GM10266 (cell line): Measurements from ENCODE around the gene HS3ST1.

Experiments
- DNase-seq: peaks from one replicate; pipeline ENCODE4 v3.0.0; 2012; ENCODE audit errors: extremely low spot score
- TF ChIP-seq, protein P1 (sequence below): IDR thresholded peaks from 2 replicates; pipeline ENCODE4 v1.5.1; 2012; ENCODE audit warnings: mild to moderate bottlenecking, low read depth; ENCODE audit not compliant: control insufficient read depth, insufficient read depth; ENCODE audit errors: missing control alignments

HS3ST1 gene

GRCh38 chr4:11426731-11427120 lies 2.0 kb downstream of the HS3ST1 start:
- no peak for DNase-seq
- TF ChIP-seq, protein P1, sequence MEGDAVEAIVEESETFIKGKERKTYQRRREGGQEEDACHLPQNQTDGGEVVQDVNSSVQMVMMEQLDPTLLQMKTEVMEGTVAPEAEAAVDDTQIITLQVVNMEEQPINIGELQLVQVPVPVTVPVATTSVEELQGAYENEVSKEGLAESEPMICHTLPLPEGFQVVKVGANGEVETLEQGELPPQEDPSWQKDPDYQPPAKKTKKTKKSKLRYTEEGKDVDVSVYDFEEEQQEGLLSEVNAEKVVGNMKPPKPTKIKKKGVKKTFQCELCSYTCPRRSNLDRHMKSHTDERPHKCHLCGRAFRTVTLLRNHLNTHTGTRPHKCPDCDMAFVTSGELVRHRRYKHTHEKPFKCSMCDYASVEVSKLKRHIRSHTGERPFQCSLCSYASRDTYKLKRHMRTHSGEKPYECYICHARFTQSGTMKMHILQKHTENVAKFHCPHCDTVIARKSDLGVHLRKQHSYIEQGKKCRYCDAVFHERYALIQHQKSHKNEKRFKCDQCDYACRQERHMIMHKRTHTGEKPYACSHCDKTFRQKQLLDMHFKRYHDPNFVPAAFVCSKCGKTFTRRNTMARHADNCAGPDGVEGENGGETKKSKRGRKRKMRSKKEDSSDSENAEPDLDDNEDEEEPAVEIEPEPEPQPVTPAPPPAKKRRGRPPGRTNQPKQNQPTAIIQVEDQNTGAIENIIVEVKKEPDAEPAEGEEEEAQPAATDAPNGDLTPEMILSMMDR: no peak

GRCh38 chr4:11426003-11426402 lies 2.7 kb downstream of the HS3ST1 start:
- no peak for DNase-seq
- TF ChIP-seq, protein P1: no peak

DNA sequence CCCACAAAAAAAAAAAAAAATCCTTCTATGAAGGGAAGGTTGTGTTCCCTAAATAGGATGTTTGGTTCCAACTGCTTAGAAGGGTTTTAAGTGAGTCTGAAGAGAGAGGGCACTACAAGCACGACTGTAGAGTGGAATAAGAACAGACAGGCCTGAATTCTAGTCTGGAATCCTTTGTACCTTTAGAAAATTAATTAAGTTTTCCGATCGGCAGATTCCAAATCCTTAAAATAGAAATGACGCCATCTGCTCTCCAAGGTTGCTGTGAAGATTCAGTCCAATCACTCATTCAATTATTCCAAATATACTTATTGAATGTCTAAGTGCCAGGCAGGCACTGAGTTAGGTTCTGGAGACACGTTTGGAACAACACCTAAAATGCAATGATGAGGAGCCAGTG lies 3.8 kb downstream of the HS3ST1 start:
- TF ChIP-seq, protein P1: no peak
- no peak for DNase-seq

GRCh38 chr4:11424000-11424399 lies 4.7 kb downstream of the HS3ST1 start:
- peak; percentile 69 for DNase-seq
- TF ChIP-seq, protein P1: peak; percentile 61

DNA sequence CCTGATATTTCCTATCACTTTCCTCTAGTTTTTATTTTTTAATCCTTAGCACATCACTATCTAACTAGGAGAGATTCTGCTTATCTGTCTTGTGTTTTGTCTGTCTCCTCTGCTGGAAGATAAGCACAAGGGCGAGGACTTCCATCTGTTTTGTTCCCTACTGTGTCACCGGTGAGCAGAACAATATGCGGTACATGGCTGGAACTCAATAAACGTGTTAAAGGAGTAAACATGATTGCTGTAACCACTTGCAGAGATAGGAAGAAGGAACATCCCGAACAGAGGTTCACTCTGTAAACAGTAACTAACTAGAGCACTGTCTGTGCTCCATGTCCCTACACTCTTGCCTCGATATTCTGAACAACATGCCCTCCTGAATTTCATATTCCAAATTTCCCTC lies 5.2 kb downstream of the HS3ST1 start:
- no peak for DNase-seq
- TF ChIP-seq, protein P1: no peak

GRCh38 chr4:11421116-11421515 lies 7.6 kb downstream of the HS3ST1 start:
- no peak for DNase-seq
- TF ChIP-seq, protein P1: no peak

DNA sequence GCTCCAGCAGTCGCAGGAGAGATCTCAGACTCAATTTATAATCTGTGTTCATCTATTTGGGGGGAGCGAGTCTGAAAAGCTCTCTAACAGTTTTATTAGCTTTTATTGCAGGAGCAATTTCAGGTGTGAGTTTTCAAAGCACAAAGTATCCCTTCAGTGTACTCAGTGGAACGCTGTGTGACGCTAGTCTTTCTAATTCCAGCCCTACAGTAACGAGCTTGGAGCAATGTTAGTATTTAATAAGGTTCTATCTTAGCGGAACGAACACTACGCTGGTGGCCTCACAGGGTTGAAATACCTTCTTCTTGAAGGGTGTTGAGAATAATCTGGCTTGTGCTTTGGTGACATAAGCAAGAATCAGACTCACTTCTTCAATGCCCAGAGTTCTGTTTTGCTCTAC lies 8.4 kb downstream of the HS3ST1 start:
- no peak for DNase-seq
- TF ChIP-seq, protein P1: no peak
